Testis (tissue), 3 donors: ENCODE data around the gene NRG2. TPM values are rescaled to one million over a fixed set of nuclear protein-coding genes. Genes with fewer than 3 reads are reported as not detected.

ENCODE experiments used
- DNase-seq: peaks from one replicate; pipeline ENCODE4 v3.0.0-alpha.2; 2019
- H3K27ac ChIP-seq, 2 donors: fragments of 200-600 bp; sonication (generic); one replicate each; pipeline ENCODE4 v1.5.1; 2019
- H3K27me3 ChIP-seq: fragments of 200-600 bp; sonication (generic); one replicate; pipeline ENCODE4 v1.5.1; 2019
- H3K36me3 ChIP-seq: fragments of 200-600 bp; sonication (generic); one replicate; pipeline ENCODE4 v1.5.1; 2017; ENCODE audit warnings: low read depth; ENCODE audit errors: missing control alignments
- H3K4me1 ChIP-seq: fragments of 200-600 bp; sonication (generic); one replicate; pipeline ENCODE4 v1.5.1; 2019
- H3K4me3 ChIP-seq, 2 donors: fragments of 200-600 bp; sonication (generic); one replicate each; pipeline ENCODE4 v1.5.1; 2017 to 2019
- H3K9me3 ChIP-seq: fragments of 200-600 bp; sonication (generic); one replicate; pipeline ENCODE4 v1.5.1; 2017
- CTCF ChIP-seq, 3 experiments: fragments of 450-650 bp in 2 of 3; fragments of 200-600 bp in 1 of 3; sonication (generic) in 1 of 3; IDR thresholded peaks; one replicate each; pipeline ENCODE4 v1.5.1; 2016 to 2019; ENCODE audit warnings: antibody characterized with exemption in 3 of 3, mild to moderate bottlenecking in 2 of 3, moderate library complexity in 1 of 3
- POLR2A ChIP-seq: fragments of 450-650 bp; IDR thresholded peaks from one replicate; pipeline ENCODE4 v1.6.1; 2017; ENCODE audit warnings: antibody characterized with exemption, mild to moderate bottlenecking, moderate library complexity
- WGBS, 2 donors: methylation state at CpG; one replicate each; pipeline ENCODE4 v1.1.5; 2018; 5-methylcytosine and 5-hydroxymethylcytosine counted together
- intact Hi-C: fragments of 100-400 bp; cut with DNase I; formaldehyde crosslinking; loops from one replicate; pipeline ENCODE4 v1.15.1; 2023; ENCODE audit warnings: low total_unique reads
- polyA plus RNA-seq: library from polyadenylated mRNA; stranded (reverse); fragments of 350-450 nt; fragmentation: Illumina TruSeq; extraction: RNeasy Lipid Tissue Mini Kit (QIAGEN cat#74804); gene quantifications from one replicate; pipeline ENCODE4 v1.2.3, GENCODE V29; 2014; ENCODE audit warnings: low read depth, low replicate concordance; ENCODE audit not compliant: insufficient read depth
- total RNA-seq, 2 donors: library from RNA; depleted of rRNA; stranded (reverse); fragments of >200 nt; gene quantifications; one replicate each; pipeline ENCODE4 v1.2.3, GENCODE V29; 2016

NRG2 gene
- total and polyA plus RNA-seq, 3 donors from 2014 or later = 4.8 to 23.2 (median 13.0) TPM

GRCh38 chr5:140003519-140003918, 39.6 kb downstream of the NRG2 start:
- WGBS, 2 donors = 85 to 93% methylated on average over 1 of the region's 1 CpG
- H3K4me1 ChIP-seq = no peaks in the 10 kb centered on the region
- H3K36me3 ChIP-seq = no peaks in the 10 kb centered on the region
- no peak overlapping the region for H3K27ac ChIP-seq
- DNase-seq = no peak
- H3K9me3 ChIP-seq = no peaks in the 10 kb centered on the region
- no peak overlapping the region for H3K4me3 ChIP-seq
- no peaks in the 10 kb centered on the region for H3K27me3 ChIP-seq
- no peak for TF ChIP-seq CTCF (IDR thresholded peaks at IDR 0.05)
- TF ChIP-seq POLR2A = no peak
- intact Hi-C loops = no loop called here

GRCh38 chr5:140000332-140000731, 42.8 kb downstream of the NRG2 start:
- DNase-seq = no peak
- Histone ChIP-seq H3K4me1 (no peaks in the 10 kb centered on the region), H3K27ac (no peak overlapping the region), H3K4me3 (no peak overlapping the region), H3K27me3 (no peaks in the 10 kb centered on the region), H3K36me3 (no peaks in the 10 kb centered on the region), H3K9me3 (no peaks in the 10 kb centered on the region)
- TF ChIP-seq POLR2A (no peak), CTCF (IDR thresholded peaks at IDR 0.05) (no peak)
- intact Hi-C loops = no loop called here
- 70 to 82% methylated on average over 10 of the region's 10 CpGs for WGBS, 2 donors

- Histone ChIP-seq H3K4me3 (no peak overlapping the region), H3K27ac (no peak overlapping the region), H3K27me3 (no peaks in the 10 kb centered on the region), H3K4me1 (no peaks in the 10 kb centered on the region), H3K36me3 (no peaks in the 10 kb centered on the region), H3K9me3 (no peaks in the 10 kb centered on the region)
- intact Hi-C loops = no loop called here
- TF ChIP-seq CTCF (IDR thresholded peaks at IDR 0.05) = no peak
- TF ChIP-seq POLR2A = no peak
- DNase-seq = no peak
- WGBS, 2 donors = 75 to 81% methylated on average over 3 of the region's 3 CpGs
Measured at GRCh38 chr5:139998837-139999236, 44.3 kb downstream of the NRG2 start.

- WGBS, 2 donors = 100% methylated on average over 1 of the region's 1 CpG
- TF ChIP-seq POLR2A = no peak
- no peak for TF ChIP-seq CTCF (IDR thresholded peaks at IDR 0.05)
- DNase-seq = no peak
- H3K4me1 ChIP-seq = no peaks in the 10 kb centered on the region
- H3K27ac ChIP-seq = no peak overlapping the region
- no peaks in the 10 kb centered on the region for H3K27me3 ChIP-seq
- H3K36me3 ChIP-seq = no peaks in the 10 kb centered on the region
- H3K4me3 ChIP-seq = no peak overlapping the region
- intact Hi-C loops = no loop called here
- H3K9me3 ChIP-seq = no peaks in the 10 kb centered on the region
Measured at GRCh38 chr5:139997276-139997675, 45.8 kb downstream of the NRG2 start.

GRCh38 chr5:139995929-139996328, 47.2 kb downstream of the NRG2 start:
- no peak overlapping the region for H3K27ac ChIP-seq
- no peaks in the 10 kb centered on the region for H3K9me3 ChIP-seq
- WGBS, 2 donors = 73 to 97% methylated on average over 1 of the region's 1 CpG
- no peak for DNase-seq
- H3K27me3 ChIP-seq = no peaks in the 10 kb centered on the region
- no peaks in the 10 kb centered on the region for H3K4me1 ChIP-seq
- H3K36me3 ChIP-seq = no peaks in the 10 kb centered on the region
- no peak for TF ChIP-seq POLR2A
- no peak for TF ChIP-seq CTCF (IDR thresholded peaks at IDR 0.05)
- no peak overlapping the region for H3K4me3 ChIP-seq
- intact Hi-C loops = no loop called here
